ENCODE data around the gene MLKL.
"Not testable (repeated sequence)": the region's sequence is repeated elsewhere in the genome, so short reads cannot be mapped to it uniquely, and the experiment has no call there.

MLKL gene

DNA sequence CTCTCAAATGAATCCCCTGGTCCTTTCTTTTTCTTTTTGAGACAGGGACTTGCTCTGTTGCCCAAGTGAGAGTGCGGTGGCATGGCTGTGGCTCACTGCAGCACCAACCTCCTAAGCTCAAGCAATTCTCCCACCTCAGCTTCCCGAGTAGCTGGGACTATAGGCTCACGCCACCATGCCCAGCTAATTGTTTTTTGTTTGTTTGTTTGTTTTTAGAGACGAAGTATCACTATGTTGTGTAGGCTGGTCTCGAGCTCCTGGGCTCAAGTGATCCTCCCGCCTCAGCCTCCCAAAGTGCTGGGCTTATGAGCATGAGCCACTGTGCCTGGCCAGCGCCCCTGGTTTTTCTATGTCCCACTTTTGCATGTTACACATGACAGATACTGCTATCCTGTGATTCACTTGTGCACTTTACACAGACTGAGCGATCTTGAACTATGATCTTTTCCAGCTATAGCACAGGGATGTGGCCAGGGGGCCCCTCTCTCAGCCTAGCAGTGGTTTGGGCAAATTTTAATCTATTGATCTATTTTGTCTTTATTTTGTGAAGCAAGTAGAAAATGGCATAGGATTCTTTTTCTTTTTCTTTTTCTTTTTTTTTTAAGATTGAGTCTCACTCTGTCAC is 31.3 kb upstream of the MLKL start:
- DNase-seq: no peak

- DNase-seq: no peak
These were observed 29.4 kb upstream of the MLKL start for GRCh38 chr16:74729783-74730683.

DNA sequence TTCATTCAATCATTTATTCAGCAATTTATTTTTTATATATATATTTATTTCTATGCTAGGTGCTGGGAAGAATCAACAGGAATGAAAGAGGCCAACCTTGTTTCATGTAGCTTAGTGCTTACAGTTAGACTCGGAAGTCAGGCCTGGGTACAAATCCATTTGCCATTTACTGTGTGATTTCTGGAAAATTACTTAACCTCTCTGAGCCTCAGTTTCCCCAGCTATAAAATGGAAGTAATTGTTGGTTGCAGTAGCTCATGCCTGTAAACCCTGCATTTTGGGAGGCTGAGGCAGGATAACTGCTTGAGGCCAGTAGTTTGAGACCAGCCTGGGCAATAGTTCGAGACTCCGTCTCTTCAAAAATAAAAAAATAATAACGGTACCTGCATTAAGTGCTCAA is 27.2 kb upstream of the MLKL start:
- no peak for DNase-seq

GRCh38 chr16:74726716-74727115 is 26.1 kb upstream of the MLKL start:
- DNase-seq: no peak

- no peak for DNase-seq
These were observed 25.2 kb upstream of the MLKL start for GRCh38 chr16:74725651-74726455.

GRCh38 chr16:74724820-74725549 is 24.3 kb upstream of the MLKL start:
- DNase-seq: no peak

GRCh38 chr16:74723256-74723655 is 22.6 kb upstream of the MLKL start:
- no peak for DNase-seq

GRCh38 chr16:74722156-74722555 is 21.5 kb upstream of the MLKL start:
- not testable (repeated sequence) for DNase-seq

DNA sequence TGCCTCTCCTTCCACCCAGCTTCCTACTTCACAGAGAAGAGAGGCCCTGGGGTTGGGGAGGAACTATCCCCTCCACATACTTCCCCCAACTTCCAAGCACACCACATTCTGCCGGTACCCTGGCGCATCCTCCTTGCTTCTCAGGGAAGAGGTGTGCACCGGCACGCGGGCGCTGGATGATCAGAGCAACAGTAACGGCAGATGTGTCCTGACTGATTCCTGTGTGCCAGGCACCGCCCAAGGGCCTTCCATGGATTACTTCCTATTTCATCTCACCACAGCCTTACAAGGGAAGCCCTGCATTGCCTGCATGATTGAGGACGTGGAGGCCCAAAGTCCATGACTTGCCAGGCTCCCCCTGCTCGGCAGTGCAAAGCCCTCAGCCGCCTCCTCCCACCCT is 21.1 kb upstream of the MLKL start:
- DNase-seq: no peak

DNA sequence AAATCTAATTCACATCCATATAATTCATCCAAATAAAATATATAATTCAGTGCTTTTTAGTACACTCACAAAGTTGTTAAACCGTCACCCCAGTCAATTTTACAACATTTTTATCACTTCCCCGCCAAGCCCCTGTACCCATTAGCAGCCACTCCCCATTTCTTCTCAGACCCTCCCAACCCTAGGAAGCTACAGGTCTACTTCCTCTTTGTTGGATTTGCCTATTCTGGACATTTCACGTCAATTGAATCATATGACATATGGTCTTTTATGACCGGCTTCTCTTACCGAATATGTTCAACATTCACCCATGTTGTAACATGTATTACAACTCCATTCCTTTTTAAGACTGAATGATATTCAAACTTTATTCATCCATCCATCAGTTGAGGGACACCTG is 19.9 kb upstream of the MLKL start:
- DNase-seq: no peak

GRCh38 chr16:74718741-74719610 is 18.3 kb upstream of the MLKL start:
- no peak for DNase-seq

GRCh38 chr16:74718140-74718539 is 17.5 kb upstream of the MLKL start:
- DNase-seq: no peak

DNA sequence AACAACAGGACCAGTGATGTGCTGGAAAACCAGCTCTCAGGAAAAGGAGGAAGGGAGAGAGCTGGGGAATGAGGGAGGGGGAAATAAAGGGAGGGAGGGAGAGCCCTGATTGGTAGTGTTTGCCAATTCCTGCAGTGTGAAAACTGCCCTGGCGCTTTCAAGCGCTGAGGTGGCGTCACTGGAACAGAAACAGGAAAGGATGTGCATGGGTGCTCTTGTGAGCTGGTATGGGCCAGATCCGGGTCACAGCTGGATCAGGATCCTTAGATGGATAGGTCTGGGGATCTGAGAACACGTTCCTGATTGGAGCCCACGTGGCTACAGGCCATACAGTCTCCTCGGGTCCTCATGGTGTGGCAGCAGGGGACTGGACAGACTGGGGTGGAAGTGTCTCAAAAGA is 16.7 kb upstream of the MLKL start:
- DNase-seq: no peak

GRCh38 chr16:74716355-74716754 is 15.7 kb upstream of the MLKL start:
- DNase-seq: no peak

DNA sequence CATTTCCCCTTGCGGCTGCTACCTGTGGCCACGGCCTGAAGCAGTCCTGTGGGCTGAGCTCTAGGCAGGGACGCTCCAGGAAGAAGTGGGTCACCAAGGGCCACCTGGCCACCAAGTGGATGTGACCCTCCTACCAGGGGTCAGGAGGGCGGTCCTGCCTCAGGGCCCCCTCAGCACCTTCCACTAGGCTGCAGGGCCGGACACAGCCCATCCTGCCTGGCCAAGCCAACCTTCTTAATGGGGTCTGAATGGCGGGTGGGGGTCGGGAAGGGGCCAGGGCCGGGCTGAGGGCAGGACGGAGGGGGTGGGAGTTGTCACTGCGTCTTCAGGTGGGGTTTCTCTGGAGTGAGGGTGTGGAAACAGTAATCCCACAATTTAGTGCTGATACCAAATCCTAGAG is 13.2 kb upstream of the MLKL start:
- no peak for DNase-seq

- no peak for DNase-seq
These were observed 12.7 kb upstream of the MLKL start for GRCh38 chr16:74713325-74713724.

GRCh38 chr16:74711938-74712337 is 11.3 kb upstream of the MLKL start:
- no peak for DNase-seq

- DNase-seq: no peak
These were observed 9.7 kb upstream of the MLKL start for GRCh38 chr16:74710401-74710800.

DNA sequence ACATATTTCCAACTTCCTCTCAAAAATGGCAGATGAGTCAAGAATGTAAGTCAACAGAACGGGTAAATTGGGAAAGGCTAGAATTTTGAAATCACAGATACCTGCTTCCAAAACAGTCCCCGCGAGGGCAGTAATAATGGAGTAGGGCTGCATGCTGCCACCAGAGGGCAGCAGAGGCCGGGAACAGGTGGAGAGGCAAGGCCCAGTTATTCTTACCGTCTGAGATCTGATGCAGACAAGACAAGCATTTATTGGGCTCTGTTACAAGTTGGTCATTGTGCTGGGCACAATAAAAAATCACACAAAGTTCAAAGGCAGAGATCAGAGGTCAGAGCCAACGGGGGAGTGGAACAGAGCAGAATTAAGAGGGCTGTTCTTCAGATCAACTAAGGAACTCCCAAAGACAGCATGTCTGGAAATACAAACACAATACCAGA is 8.8 kb upstream of the MLKL start:
- DNase-seq: peak; percentile 23

GRCh38 chr16:74700116-74700437 is 585 bp downstream of the MLKL start:
- no peak for DNase-seq

DNA sequence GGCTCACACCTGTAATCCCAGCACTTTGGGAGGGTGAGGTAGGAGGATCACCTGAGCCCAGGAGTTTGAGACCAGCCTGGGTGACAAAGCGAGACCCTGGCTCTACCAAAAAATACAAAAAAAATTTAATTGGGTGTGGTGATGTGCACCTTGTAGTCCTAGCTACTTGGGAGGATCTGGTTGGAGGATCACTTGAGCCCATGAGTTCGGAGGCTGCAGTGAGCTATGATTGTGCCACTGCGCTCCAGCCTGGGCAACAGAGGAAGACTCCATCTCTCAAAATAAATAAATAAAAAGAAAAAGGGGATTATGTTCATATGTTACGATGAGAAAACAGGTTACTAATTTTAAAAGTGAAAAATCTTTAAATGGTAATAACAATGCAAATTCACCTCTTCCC is 996 bp downstream of the MLKL start:
- DNase-seq: no peak

DNA sequence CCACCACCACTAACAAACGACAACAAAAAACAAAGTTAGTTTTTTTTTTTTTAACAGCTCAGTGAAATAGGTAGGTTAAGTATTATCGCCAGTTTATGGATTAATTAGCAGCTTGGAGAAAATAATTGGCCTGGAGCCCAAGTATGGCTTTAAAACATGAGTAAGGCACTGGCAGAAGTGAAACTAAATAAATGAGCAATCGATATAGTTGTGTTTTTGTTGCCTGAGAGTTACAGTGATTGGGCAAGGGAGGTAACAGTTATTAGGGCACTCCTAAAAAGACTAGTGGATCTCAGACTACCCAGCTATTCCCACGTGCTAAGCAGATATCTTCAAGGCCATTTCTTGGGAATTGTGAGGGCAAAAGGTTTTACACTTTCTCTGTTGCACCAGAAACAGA is 2.4 kb downstream of the MLKL start:
- DNase-seq: no peak
